Adrenal gland (tissue), 5 donors: ENCODE data around the gene KCNAB2.

Source experiments
- CTCF ChIP-seq, 6 experiments: fragments of 450-650 bp in 4 of 6; fragments of 200-600 bp in 2 of 6; sonication (generic) in 1 of 6; IDR thresholded peaks; 1 replicate in 5 of 6; 2 replicates in 1 of 6; pipeline versions ENCODE4 v1.5.1 to v1.8.0; 2016 to 2021; ENCODE audit warnings: antibody characterized with exemption in 6 of 6, mild to moderate bottlenecking in 2 of 6, moderate library complexity in 1 of 6
- POLR2A ChIP-seq, 2 donors: fragments of 450-650 bp; IDR thresholded peaks; one replicate each; pipeline ENCODE4 v1.6.1; 2017; ENCODE audit warnings: antibody characterized with exemption in 2 of 2, mild to moderate bottlenecking in 2 of 2, moderate library complexity in 1 of 2
- donor health status: DM: no; HTN: no; CAD: no.

- TF ChIP-seq POLR2A (IDR thresholded peaks at IDR 0.05), result no peak
- no peak for TF ChIP-seq CTCF (IDR thresholded peaks at IDR 0.05)
Observed at GRCh38 chr1:6025269-6026094, 20.2 kb upstream of the KCNAB2 start.
